Sigmoid colon (tissue), 4 donors: ENCODE results near the gene ANK2.

Experiments
- CTCF ChIP-seq, 4 experiments: fragments of 450-650 bp in 3 of 4; fragments of 200-600 bp in 1 of 4; IDR thresholded peaks; one replicate each; pipeline ENCODE4 v1.5.1; 2016 to 2019; ENCODE audit warnings: antibody characterized with exemption in 4 of 4, mild to moderate bottlenecking in 3 of 4, moderate library complexity in 2 of 4
- EP300 ChIP-seq, 4 donors: sonication (generic); formaldehyde crosslinking; IDR thresholded peaks; one replicate each; pipeline ENCODE4 v1.6.1; 2017; ENCODE audit warnings: antibody characterized with exemption in 4 of 4
- POLR2A ChIP-seq, 2 donors: fragments of 450-650 bp; IDR thresholded peaks; one replicate each; pipeline ENCODE4 v1.6.1; 2016; ENCODE audit warnings: antibody characterized with exemption in 2 of 2, mild to moderate bottlenecking in 2 of 2, moderate library complexity in 2 of 2
- POLR2AphosphoS5 ChIP-seq, 4 donors: sonication (generic); formaldehyde crosslinking; IDR thresholded peaks; one replicate each; pipeline ENCODE4 v1.6.1; 2017; ENCODE audit warnings: antibody characterized with exemption in 4 of 4

- TF ChIP-seq CTCF (IDR thresholded peaks at IDR 0.05) = no peak
- TF ChIP-seq POLR2A (IDR thresholded peaks at IDR 0.05) = no peak
- no peak for TF ChIP-seq POLR2AphosphoS5 (IDR thresholded peaks at IDR 0.05)
- no peak for TF ChIP-seq EP300 (IDR thresholded peaks at IDR 0.05)
Observed at GRCh38 chr4:113314426-113314825, 265.0 kb downstream of the ANK2 start.
